Kidney capillary endothelial cell (primary cell): ENCODE measurements around the gene IQCN.

Source experiments
- DNase-seq: peaks from one replicate; pipeline ENCODE4 v3.0.0-alpha.2; 2018; ENCODE audit warnings: low spot score

IQCN gene, protein sequence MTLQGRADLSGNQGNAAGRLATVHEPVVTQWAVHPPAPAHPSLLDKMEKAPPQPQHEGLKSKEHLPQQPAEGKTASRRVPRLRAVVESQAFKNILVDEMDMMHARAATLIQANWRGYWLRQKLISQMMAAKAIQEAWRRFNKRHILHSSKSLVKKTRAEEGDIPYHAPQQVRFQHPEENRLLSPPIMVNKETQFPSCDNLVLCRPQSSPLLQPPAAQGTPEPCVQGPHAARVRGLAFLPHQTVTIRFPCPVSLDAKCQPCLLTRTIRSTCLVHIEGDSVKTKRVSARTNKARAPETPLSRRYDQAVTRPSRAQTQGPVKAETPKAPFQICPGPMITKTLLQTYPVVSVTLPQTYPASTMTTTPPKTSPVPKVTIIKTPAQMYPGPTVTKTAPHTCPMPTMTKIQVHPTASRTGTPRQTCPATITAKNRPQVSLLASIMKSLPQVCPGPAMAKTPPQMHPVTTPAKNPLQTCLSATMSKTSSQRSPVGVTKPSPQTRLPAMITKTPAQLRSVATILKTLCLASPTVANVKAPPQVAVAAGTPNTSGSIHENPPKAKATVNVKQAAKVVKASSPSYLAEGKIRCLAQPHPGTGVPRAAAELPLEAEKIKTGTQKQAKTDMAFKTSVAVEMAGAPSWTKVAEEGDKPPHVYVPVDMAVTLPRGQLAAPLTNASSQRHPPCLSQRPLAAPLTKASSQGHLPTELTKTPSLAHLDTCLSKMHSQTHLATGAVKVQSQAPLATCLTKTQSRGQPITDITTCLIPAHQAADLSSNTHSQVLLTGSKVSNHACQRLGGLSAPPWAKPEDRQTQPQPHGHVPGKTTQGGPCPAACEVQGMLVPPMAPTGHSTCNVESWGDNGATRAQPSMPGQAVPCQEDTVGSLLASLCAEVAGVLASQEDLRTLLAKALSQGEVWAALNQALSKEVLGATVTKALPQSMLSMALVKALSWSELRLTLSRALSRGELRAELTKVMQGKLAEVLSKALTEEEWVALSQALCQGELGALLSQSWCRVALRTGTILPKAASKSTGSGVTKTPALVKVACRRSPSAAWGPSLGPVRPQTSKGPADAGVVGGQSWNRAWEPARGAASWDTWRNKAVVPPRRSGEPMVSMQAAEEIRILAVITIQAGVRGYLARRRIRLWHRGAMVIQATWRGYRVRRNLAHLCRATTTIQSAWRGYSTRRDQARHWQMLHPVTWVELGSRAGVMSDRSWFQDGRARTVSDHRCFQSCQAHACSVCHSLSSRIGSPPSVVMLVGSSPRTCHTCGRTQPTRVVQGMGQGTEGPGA (N-terminal part only)

GRCh38 chr19:18274219-18274780, at the start of gene IQCN:
Gene IQCN (minus strand): TSS chr19:18274452. CDS start chr19:18269478, 4,974 bp downstream.
- DNase-seq, result no peak

DNA sequence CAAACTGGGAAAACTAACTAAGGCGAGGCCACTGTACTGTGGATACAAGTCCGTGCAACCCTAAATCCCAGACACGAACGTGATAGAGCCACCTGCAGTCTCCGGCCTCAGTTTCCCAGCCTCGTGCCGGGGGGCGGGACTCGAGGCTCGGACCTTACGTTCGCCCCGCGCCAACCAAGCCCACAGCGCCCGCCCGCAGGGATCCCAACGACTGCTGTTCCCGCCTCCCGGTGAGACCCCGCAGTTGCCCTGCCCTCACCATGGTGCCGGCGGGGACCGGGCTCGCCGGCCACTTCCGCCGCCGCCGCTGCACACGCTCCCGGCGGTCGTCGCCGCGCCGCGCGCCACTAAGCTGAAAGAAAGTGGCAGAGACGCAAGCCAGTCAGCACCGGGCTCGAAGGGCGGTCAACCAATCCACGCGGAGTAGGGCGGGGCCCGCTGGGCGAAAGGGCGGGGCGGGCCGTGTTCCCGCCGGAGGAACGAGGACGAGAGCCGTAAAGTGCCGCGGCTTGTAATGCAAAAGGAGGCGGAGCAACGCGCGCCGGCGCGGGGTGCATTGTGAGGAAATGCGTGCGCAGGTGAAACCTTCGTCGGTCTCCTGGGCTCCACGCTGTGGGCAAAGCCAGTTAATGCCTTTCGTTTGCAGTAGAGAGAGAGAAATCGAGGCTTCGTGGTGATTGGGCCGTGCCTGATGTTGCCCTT, 48.7 kb upstream of the IQCN start, which contains the start of gene LSM4:
Gene LSM4 (minus strand): TSS at position 318 of the 702 bp plus-strand sequence. CDS start 56 bp downstream, at position 262.
- peak; percentile 96 for DNase-seq

- DNase-seq, result peak; percentile 52
These were observed 48.1 kb upstream of the IQCN start for GRCh38 chr19:18322318-18322758.

DNA sequence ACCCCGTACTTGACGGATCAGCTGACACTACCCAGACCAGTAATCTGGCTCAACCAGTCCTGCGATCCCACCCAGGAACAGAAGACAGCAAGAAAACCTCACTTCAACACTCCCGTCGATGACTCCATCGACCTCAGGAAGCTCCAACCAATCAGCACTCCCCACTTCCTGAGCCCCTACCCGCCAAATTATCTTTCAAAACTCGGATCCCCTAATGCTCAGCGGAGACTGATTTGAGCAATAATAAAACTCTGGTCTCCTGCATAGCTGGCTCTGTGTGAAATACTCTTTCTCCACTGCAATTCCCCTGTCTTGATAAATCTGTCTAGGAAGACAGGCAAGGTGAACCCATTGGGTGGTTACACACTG, 47.5 kb upstream of the IQCN start:
- peak; percentile 23 for DNase-seq

- DNase-seq, result peak; percentile 79
These were observed 46.8 kb upstream of the IQCN start for GRCh38 chr19:18320865-18321733.

- no peak for DNase-seq
These were observed 45.4 kb upstream of the IQCN start for GRCh38 chr19:18319591-18320135.

- DNase-seq, result peak; percentile 70
These were observed 43.9 kb upstream of the IQCN start for GRCh38 chr19:18317961-18318800.

DNA sequence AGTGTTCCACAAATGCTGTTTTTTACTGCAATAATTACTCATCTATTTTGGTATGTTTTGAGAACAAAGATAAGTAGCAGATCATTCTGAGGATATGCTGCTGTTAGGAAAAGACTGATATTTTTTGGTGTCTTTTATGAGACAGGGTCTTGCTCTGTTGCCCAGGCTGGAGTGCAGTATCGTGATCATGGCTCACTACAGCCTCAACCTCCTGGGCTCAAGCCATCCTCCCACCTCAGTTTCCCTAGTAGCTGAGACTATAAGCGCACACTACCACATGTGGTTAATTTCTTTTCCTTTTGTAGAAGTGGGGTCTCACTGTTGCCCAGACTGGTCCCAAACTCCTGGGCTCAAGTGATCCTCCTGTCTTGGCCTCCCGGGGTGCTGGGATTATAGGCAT, 39.1 kb upstream of the IQCN start:
- no peak for DNase-seq

GRCh38 chr19:18312092-18312534, 37.9 kb upstream of the IQCN start:
- no peak for DNase-seq

DNA sequence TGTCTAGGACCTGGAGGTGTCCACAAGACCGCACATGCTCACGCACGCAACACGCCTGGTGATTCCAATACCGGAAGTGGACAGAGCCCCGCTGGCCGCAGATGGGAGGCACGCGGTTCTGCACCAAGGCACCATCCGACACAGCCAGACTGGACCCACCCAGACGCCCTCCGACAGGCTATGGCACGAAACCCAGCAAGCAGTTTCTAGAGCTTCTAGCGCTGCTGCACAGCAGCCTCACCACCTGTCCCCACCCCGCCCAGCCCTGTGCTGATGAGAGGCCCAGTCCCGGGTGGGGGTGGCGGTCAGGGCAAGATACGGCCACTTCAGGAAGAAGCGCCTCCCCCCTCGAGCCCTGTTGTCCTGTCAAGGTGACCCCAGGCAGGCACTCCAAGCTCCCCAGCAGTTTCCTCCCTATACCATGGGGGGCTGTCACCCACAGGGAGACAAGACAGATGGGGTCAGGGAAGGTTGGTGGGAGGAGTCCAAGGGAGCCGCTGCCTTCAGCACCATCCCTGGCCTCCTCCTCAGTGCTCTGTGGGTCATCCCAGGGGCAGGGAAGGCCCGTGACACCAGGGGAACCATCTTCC, 37.3 kb upstream of the IQCN start:
- no peak for DNase-seq

DNA sequence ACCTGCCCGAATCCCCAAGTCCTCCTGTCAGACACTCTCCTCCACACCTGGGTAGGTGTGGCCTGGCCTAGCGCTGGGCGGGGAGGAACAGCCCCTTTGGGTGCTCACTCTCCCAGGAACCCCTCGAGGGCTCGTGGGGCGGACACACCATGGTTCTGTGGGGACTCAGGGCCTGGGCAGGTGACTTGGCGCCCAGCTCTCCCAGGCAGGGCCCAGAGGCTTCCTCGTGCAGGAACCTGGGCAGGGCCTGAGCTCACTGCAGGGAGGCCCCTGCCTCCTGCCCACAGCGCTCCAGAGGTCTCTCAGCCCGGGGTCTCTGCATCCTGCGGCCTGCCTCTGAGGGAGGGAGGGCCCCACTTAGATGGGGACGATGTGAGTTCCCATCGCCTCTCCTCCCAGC, 36.7 kb upstream of the IQCN start:
- no peak for DNase-seq

GRCh38 chr19:18310118-18310909, 36.1 kb upstream of the IQCN start:
- no peak for DNase-seq

- DNase-seq, result no peak
These were observed 35.3 kb upstream of the IQCN start for GRCh38 chr19:18309525-18310064.

GRCh38 chr19:18308948-18309325, 34.7 kb upstream of the IQCN start:
- no peak for DNase-seq

DNA sequence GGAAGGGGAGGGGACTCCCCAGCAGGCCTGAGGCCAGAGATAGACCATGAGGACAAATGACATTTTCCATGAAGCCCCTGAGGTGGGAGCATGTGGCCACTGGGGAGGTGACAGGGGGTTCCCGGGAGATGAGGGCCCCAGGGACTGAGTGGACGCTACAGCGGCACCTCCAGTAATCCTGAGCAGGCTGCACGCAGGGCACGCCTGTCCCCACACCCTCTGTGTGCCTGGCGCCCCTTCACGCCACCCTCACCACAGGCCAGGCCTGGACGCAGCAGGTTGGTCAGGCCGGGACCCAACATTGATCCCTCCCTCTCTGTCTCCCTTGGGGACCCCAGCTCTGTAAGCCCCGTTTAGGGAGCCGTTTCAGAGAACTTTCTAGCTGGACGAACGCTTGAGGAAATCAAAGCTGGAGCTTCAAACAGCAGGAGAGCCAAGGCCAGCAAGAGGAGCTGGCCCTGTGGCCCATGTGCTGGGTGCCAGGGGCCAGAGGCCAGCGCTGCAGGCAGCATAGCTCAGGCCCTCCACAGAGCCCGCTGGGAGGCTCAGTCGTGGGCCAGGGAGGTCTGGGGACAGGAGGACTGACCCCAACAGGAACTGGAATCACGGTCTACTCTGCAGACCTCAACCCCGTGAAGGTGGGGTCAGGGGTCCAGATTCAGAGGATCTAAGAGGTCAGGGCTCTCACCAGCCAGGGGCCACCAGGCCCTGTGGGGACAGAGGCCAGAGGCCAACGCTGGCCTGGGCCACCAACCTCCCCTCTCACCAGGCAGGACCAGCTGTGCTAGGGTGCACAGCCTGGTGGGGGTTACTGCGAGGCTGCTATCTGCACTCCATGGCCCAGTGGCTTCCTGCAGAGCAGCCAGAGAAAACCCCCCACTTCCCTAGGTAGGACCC, 34.0 kb upstream of the IQCN start:
- DNase-seq, result no peak

DNA sequence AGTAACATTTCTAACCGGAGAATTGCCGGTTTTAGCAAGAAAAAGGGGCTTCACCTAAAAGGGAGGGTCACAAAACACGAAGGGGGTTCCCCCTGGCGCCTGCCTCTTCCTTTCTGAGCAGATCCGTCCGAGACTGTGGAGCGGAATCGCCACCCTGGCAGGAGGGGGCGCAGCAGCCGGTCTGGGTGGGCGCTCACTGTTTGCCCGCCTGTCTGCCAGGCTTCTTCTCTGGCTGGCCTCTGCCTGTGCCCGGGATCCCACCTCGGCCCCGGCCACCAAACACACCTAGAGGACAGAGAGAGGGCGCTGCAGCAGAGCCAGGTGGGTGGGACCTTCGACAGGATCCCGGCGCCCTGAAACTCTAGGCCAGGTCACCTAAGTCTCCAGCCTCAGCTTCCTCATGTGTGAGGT, 33.0 kb upstream of the IQCN start:
- no peak for DNase-seq
